ENCODE data around the gene LRIT1.

DNA sequence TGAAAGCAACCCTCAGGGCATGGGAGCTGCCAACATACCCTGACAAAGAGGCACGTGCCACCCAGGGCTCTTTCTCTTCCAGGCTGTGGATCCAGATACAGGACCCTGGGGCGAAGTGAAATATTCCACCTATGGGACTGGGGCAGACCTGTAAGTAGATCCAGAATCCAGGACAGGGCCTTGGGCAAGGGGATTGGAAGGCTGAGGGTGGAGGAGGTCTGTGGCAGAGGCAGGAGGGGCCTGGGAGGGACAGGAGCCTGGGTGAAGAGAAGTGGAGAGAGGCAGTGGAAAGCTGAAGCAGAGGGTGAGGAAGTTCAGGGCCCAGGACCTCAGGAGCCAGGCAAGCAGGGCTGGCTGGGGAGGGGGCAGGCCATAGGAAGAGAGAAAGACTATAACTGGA is 29.8 kb downstream of the LRIT1 start:
- TF ChIP-seq, protein P1, sequence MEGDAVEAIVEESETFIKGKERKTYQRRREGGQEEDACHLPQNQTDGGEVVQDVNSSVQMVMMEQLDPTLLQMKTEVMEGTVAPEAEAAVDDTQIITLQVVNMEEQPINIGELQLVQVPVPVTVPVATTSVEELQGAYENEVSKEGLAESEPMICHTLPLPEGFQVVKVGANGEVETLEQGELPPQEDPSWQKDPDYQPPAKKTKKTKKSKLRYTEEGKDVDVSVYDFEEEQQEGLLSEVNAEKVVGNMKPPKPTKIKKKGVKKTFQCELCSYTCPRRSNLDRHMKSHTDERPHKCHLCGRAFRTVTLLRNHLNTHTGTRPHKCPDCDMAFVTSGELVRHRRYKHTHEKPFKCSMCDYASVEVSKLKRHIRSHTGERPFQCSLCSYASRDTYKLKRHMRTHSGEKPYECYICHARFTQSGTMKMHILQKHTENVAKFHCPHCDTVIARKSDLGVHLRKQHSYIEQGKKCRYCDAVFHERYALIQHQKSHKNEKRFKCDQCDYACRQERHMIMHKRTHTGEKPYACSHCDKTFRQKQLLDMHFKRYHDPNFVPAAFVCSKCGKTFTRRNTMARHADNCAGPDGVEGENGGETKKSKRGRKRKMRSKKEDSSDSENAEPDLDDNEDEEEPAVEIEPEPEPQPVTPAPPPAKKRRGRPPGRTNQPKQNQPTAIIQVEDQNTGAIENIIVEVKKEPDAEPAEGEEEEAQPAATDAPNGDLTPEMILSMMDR (IDR thresholded peaks at IDR 0.05; ENCODE audit: insufficient read depth, low read depth, low read length), result no peak
- TF ChIP-seq EZH2 (IDR thresholded peaks at IDR 0.05; ENCODE audit: insufficient read depth, low read length), result no peak
